ENCODE results near the gene PNPLA1. TPM values are rescaled to one million over a fixed set of nuclear protein-coding genes. Genes with fewer than 3 reads are reported as not detected.

Gene PNPLA1
- total and polyA plus RNA-seq, 7 donors, result 0.04 to 0.05 TPM; not detected in 5

GRCh38 chr6:36239774-36240173, 30.1 kb upstream of the PNPLA1 start:
- Histone ChIP-seq H3K36me3 (ENCODE audit: insufficient read depth in 1 of 2, low read depth in 1 of 2) (no peaks in the 10 kb centered on the region), H3K4me3 (no peak overlapping the region), H3K4me1 (no peaks in the 10 kb centered on the region), H3K9me3 (no peaks in the 10 kb centered on the region), H3K27me3 (ENCODE audit: insufficient read depth in 3 of 3, low read length in 2 of 3) (no peaks in the 10 kb centered on the region), H3K27ac (no peak overlapping the region)
- 65 to 78% (median 72%) methylated on average over 5 of the region's 5 CpGs for WGBS, 3 donors
- intact Hi-C loops (cut with DNase I), result no loop called here
- TF ChIP-seq CTCF (IDR thresholded peaks at IDR 0.05), result no peak
- no peak for ATAC-seq
- no peak for DNase-seq

GRCh38 chr6:36241728-36242127, 28.1 kb upstream of the PNPLA1 start:
- H3K9me3 ChIP-seq, result no peaks in the 10 kb centered on the region
- intact Hi-C loops (cut with DNase I), result no loop called here
- no peak for ATAC-seq
- no peak overlapping the region for H3K4me3 ChIP-seq
- 59 to 61% (median 61%) methylated on average over 10 of the region's 10 CpGs for WGBS, 3 donors
- no peaks in the 10 kb centered on the region for H3K4me1 ChIP-seq
- no peak for DNase-seq
- TF ChIP-seq CTCF (IDR thresholded peaks at IDR 0.05), result no peak
- no peak overlapping the region for H3K27ac ChIP-seq
- no peaks in the 10 kb centered on the region for H3K36me3 ChIP-seq (ENCODE audit: insufficient read depth in 1 of 2, low read depth in 1 of 2)
- no peaks in the 10 kb centered on the region for H3K27me3 ChIP-seq (ENCODE audit: insufficient read depth in 3 of 3, low read length in 2 of 3)

- H3K9me3 ChIP-seq, result no peaks in the 10 kb centered on the region
- no peaks in the 10 kb centered on the region for H3K4me1 ChIP-seq
- ATAC-seq, result no peak
- TF ChIP-seq CTCF (IDR thresholded peaks at IDR 0.05), result no peak
- no peak overlapping the region for H3K4me3 ChIP-seq
- no peak for DNase-seq
- no peaks in the 10 kb centered on the region for H3K36me3 ChIP-seq (ENCODE audit: insufficient read depth in 1 of 2, low read depth in 1 of 2)
- intact Hi-C loops (cut with DNase I), result no loop called here
- no peak overlapping the region for H3K27ac ChIP-seq
- H3K27me3 ChIP-seq (ENCODE audit: insufficient read depth in 3 of 3, low read length in 2 of 3), result no peaks in the 10 kb centered on the region
- WGBS, 3 donors, result 78 to 89% (median 85%) methylated on average over 5 of the region's 5 CpGs
Observed at GRCh38 chr6:36242161-36242560, 27.7 kb upstream of the PNPLA1 start.

- Histone ChIP-seq H3K4me3 (no peak overlapping the region), H3K27me3 (ENCODE audit: insufficient read depth in 3 of 3, low read length in 2 of 3) (no peaks in the 10 kb centered on the region), H3K9me3 (no peaks in the 10 kb centered on the region), H3K36me3 (ENCODE audit: insufficient read depth in 1 of 2, low read depth in 1 of 2) (no peaks in the 10 kb centered on the region), H3K4me1 (no peaks in the 10 kb centered on the region), H3K27ac (no peak overlapping the region)
- TF ChIP-seq CTCF (IDR thresholded peaks at IDR 0.05), result no peak
- 72 to 78% (median 78%) methylated on average over 4 of the region's 4 CpGs for WGBS, 3 donors
- DNase-seq (no peak), ATAC-seq (no peak)
- intact Hi-C loops (cut with DNase I), result no loop called here
Observed at GRCh38 chr6:36242626-36243025, 27.2 kb upstream of the PNPLA1 start.

GRCh38 chr6:36243562-36244212, 26.2 kb upstream of the PNPLA1 start:
- Histone ChIP-seq H3K36me3 (ENCODE audit: insufficient read depth in 1 of 2, low read depth in 1 of 2) (no peaks in the 10 kb centered on the region), H3K9me3 (no peaks in the 10 kb centered on the region), H3K27me3 (ENCODE audit: insufficient read depth in 3 of 3, low read length in 2 of 3) (no peaks in the 10 kb centered on the region), H3K27ac (no peak overlapping the region), H3K4me1 (no peaks in the 10 kb centered on the region), H3K4me3 (no peak overlapping the region)
- no peak for TF ChIP-seq CTCF (IDR thresholded peaks at IDR 0.05)
- no peak for DNase-seq
- WGBS, 3 donors, result 60 to 69% (median 66%) methylated on average over 3 of the region's 3 CpGs
- ATAC-seq, result no peak
- intact Hi-C loops (cut with DNase I), result no loop called here

Data from psoas muscle (tissue), 8 donors.